Umbilical cord (tissue), 2 donors: Measurements from ENCODE around the gene URB2. TPM values are rescaled to one million over a fixed set of nuclear protein-coding genes. Genes with fewer than 3 reads are reported as not detected.
"Not testable (repeated sequence)": the region's sequence is repeated elsewhere in the genome, so short reads cannot be mapped to it uniquely, and the experiment has no call there.

Experiments
- DNase-seq: peaks from one replicate; pipeline ENCODE4 v3.0.0-alpha.2; 2015; ENCODE audit warnings: low spot score
- total RNA-seq: library from RNA; depleted of rRNA; stranded (reverse); fragments of >200 nt; gene quantifications from one replicate; pipeline ENCODE4 v1.2.3, GENCODE V29; 2014; ENCODE audit warnings: low replicate concordance; ENCODE audit not compliant: insufficient read depth

Gene URB2
- total RNA-seq, 1 donor from 2014 or later, result 8.7 TPM

GRCh38 chr1:229693129-229693900 is 67.3 kb downstream of the URB2 start:
- no peak for DNase-seq

- DNase-seq, result peak; percentile 57
Measured at GRCh38 chr1:229694053-229694693, 68.1 kb downstream of the URB2 start.

DNA sequence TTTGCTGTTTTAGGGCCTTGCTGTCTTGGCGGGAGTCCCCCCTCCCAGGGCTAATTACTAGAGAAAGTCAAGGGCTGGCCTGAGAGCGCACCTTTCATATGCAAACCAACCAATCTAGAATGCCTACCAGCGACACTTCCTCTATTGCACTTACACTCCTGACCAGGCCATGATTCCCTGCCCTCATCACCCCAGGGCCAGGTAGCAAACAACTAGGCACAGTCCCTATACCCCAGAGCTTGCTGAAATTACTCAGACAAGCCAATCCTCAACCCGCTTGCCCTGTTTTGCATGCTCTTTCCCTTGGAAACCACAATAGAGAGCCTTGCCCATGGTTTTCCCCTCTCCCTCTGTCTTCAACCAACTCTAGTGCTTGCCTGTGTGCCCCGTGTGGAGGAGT is 70.3 kb downstream of the URB2 start:
- DNase-seq, result no peak

DNA sequence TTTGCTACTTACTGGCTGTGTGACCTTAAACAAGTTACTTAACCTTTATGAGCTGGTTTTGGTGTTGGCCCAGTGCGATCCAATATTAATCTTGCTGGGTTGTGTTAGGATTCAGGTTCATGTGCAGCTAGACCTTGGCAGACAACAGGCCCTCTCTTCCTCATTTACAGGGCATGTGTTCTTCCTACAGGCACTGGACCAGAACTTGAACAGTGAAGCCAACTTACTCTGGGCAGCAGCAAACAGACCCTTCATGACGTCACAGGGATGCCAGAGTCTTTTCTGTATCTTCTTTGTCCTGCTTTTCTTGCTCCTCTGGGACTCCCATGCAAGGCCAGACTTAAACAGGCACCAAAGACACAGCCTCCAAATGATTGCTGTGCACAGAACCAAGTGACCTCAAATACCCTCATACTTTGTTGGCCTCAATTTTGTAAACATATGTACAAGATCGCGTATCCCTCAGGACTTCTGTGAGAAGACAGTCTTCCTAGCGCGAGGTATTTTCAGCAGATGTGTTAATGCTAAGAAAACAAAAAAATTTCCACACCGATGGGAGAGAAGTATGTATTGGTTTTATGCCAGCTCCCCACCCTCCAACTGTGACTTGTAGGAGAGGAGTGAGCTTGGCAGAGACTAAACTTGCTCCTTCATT is 73.7 kb downstream of the URB2 start:
- DNase-seq, result no peak

- no peak for DNase-seq
Measured at GRCh38 chr1:229704157-229704556, 78.1 kb downstream of the URB2 start.

DNA sequence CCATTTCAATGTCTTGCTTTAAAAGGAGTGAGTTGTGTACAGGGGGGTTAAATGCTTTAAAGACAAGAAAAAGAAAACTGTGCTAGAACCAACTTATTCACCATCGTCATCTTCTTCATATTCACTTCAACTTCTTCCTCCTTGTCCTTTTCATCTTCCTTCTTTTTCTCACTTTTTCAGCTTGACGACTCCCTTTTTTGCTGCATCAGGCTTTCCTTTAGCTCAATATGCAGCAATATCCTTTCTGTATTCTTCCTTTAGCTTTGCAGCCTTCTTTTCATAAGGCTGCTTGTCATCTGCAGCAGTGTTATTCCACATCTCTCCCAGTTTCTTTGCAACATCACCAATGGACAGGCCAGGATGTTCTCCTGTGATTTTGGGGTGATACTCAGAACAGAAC is 79.1 kb downstream of the URB2 start:
- not testable (repeated sequence) for DNase-seq

GRCh38 chr1:229707127-229707526 is 81.1 kb downstream of the URB2 start:
- not testable (repeated sequence) for DNase-seq

GRCh38 chr1:229709500-229710013 is 83.5 kb downstream of the URB2 start:
- DNase-seq, result no peak

Other genes starting within 250 kb of the URB2 start
- gene ACTA1, start 192.2 kb upstream of the URB2 start, total RNA-seq, result 4.6 TPM
- 31.3 TPM for gene NUP133, start 117.9 kb upstream of the URB2 start, total RNA-seq
- 29.4 TPM for gene ABCB10, start 67.5 kb upstream of the URB2 start, total RNA-seq
- gene TAF5L, start 125 bp upstream of the URB2 start, total RNA-seq, result 27.9 TPM